SK-N-SH (cell line): Measurements from ENCODE around the gene RMI2. TPM values are rescaled to one million over a fixed set of nuclear protein-coding genes. Genes with fewer than 3 reads are reported as not detected.

ENCODE experiments used
- CTCF ChIA-PET: fragments of 300-600, 350-600 bp; formaldehyde crosslinking; extraction: SDS; loops from one replicate; lab custom pipeline; 2021; lab: Yijun Ruan, JAX
- POLR2A ChIA-PET: fragments of 350-600 bp; sonication (Branson Sonifier 250); formaldehyde crosslinking; extraction: SDS; loops from one replicate; lab custom pipeline; 2020; ENCODE audit warnings: antibody characterized with exemption, inconsistent platforms; lab: Yijun Ruan, JAX
- DNase-seq: peaks from one replicate; pipeline ENCODE4 v3.0.0; 2012
- H2AFZ ChIP-seq: fragments of 200-600 bp; sonication (generic); 2 replicates; pipeline ENCODE4 v1.8.1; 2016; ENCODE audit warnings: antibody characterized with exemption, mild to moderate bottlenecking, low read depth
- H3F3A ChIP-seq: fragments of 200-600 bp; sonication (generic); replicated peaks from 2 replicates; pipeline ENCODE3; 2016; ENCODE audit warnings: antibody characterized with exemption, mild to moderate bottlenecking; ENCODE audit not compliant: insufficient read depth
- H3K27ac ChIP-seq, 2 experiments: fragments of 200-500 bp in 1 of 2; fragments of 200-600 bp in 1 of 2; sonication (Bioruptor generic) in 1 of 2; sonication (generic), shearing (Covaris generic) in 1 of 2; 2 replicates each; pipeline versions ENCODE4 v1.5.1 to v1.6.1; 2014 to 2016; ENCODE audit warnings: low read depth in 2 of 2, inconsistent platforms in 1 of 2, low read length in 1 of 2, mild to moderate bottlenecking in 1 of 2, mixed read lengths in 1 of 2
- H3K27me3 ChIP-seq: fragments of 200-600 bp; sonication (generic), shearing (Covaris generic); 2 replicates; pipeline ENCODE4 v1.6.1; 2016; ENCODE audit warnings: mixed run types; ENCODE audit not compliant: insufficient read depth
- H3K36me3 ChIP-seq, 2 experiments: fragments of 200-500 bp in 1 of 2; fragments of 200-600 bp in 1 of 2; sonication (Bioruptor generic) in 1 of 2; sonication (generic) in 1 of 2; replicated peaks in 1 of 2; 2 replicates each; pipeline versions ENCODE3 to v1.5.1; 2014 to 2016; ENCODE audit warnings: low read length in 1 of 2, mild to moderate bottlenecking in 1 of 2; ENCODE audit not compliant: insufficient read depth in 2 of 2, control insufficient read depth in 1 of 2
- H3K4me1 ChIP-seq, 2 experiments: fragments of 200-500 bp in 1 of 2; fragments of 200-600 bp in 1 of 2; sonication (Bioruptor generic) in 1 of 2; sonication (generic), shearing (Covaris generic) in 1 of 2; 2 replicates each; pipeline versions ENCODE4 v1.5.1 to v1.6.1; 2014 to 2016; ENCODE audit warnings: low read depth in 1 of 2, low read length in 1 of 2, mixed run types in 1 of 2; ENCODE audit not compliant: insufficient read depth in 2 of 2, control insufficient read depth in 1 of 2
- H3K4me2 ChIP-seq: fragments of 200-600 bp; sonication (generic), shearing (Covaris generic); 2 replicates; pipeline ENCODE4 v1.6.1; 2017; ENCODE audit warnings: mixed run types
- H3K4me3 ChIP-seq, 2 experiments: fragments of 200-500 bp in 1 of 2; fragments of 200-600 bp in 1 of 2; sonication (Bioruptor generic) in 1 of 2; sonication (generic), shearing (Covaris generic) in 1 of 2; 2 replicates each; pipeline versions ENCODE4 v1.5.1 to v1.8.1; 2014 to 2016; ENCODE audit warnings: low read depth in 2 of 2, inconsistent platforms in 1 of 2, low read length in 1 of 2, mild to moderate bottlenecking in 1 of 2, mixed read lengths in 1 of 2, moderate library complexity in 1 of 2
- H3K79me2 ChIP-seq: fragments of 200-600 bp; sonication (generic); 2 replicates; pipeline ENCODE4 v1.8.1; 2017; ENCODE audit warnings: mild to moderate bottlenecking; ENCODE audit not compliant: insufficient read depth
- H3K9ac ChIP-seq: fragments of 200-600 bp; sonication (generic); 2 replicates; pipeline ENCODE4 v1.6.1; 2017; ENCODE audit warnings: mixed run types
- H3K9me2 ChIP-seq: fragments of 200-600 bp; sonication (generic); 2 replicates; pipeline ENCODE4 v1.6.1; 2017; ENCODE audit warnings: mixed run types
- H3K9me3 ChIP-seq: fragments of 200-600 bp; sonication (generic); 2 replicates; pipeline ENCODE4 v1.6.1; 2017; ENCODE audit warnings: mixed run types, mild to moderate bottlenecking, moderate library complexity
- H4K20me1 ChIP-seq: fragments of 200-600 bp; sonication (generic); 2 replicates; pipeline ENCODE4 v1.6.1; 2017; ENCODE audit warnings: mild to moderate bottlenecking, mixed run types; ENCODE audit not compliant: insufficient read depth
- CTCF ChIP-seq: fragments of 200-600 bp; sonication (generic); IDR thresholded peaks from 2 replicates; pipeline ENCODE4 v1.6.1; 2017; ENCODE audit warnings: antibody characterized with exemption, mild to moderate bottlenecking, moderate library complexity
- ELF1 ChIP-seq: IDR thresholded peaks from 2 replicates; pipeline ENCODE4 v1.4.0; 2012
- EP300 ChIP-seq, 2 experiments: IDR thresholded peaks; 2 replicates each; pipeline versions ENCODE4 v1.4.0 to v1.6.1; 2012; ENCODE audit warnings: borderline replicate concordance in 1 of 2, low read depth in 1 of 2, low read length in 1 of 2
- GABPA ChIP-seq: IDR thresholded peaks from 2 replicates; pipeline ENCODE4 v1.4.0; 2012; ENCODE audit warnings: low read depth, mild to moderate bottlenecking
- GATA2 ChIP-seq: sonication (generic); formaldehyde crosslinking; IDR thresholded peaks from 2 replicates; pipeline ENCODE4 v1.5.0; 2020; ENCODE audit warnings: mild to moderate bottlenecking, missing genetic modification reagents
- IRF3 ChIP-seq: fragments of 150-350 bp; IDR thresholded peaks from 2 replicates; pipeline ENCODE4 v1.6.1; 2016; ENCODE audit warnings: mild to moderate bottlenecking, low read depth, low read length
- JUND ChIP-seq: IDR thresholded peaks from 2 replicates; pipeline ENCODE4 v1.4.0; 2012
- NFIC ChIP-seq: IDR thresholded peaks from 2 replicates; pipeline ENCODE4 v1.4.0; 2012; ENCODE audit warnings: borderline replicate concordance
- NRF1 ChIP-seq: IDR thresholded peaks from 2 replicates; pipeline ENCODE4 v1.6.1; 2012; ENCODE audit warnings: low read depth, mild to moderate bottlenecking, low read length
- PBX3 ChIP-seq: IDR thresholded peaks from 2 replicates; pipeline ENCODE4; 2012
- POLR2AphosphoS5 ChIP-seq: IDR thresholded peaks from 2 replicates; pipeline ENCODE4 v1.6.1; 2012; ENCODE audit warnings: low read depth, low read length
- RAD21 ChIP-seq: IDR thresholded peaks from 2 replicates; pipeline ENCODE4 v1.6.1; 2012; ENCODE audit warnings: mild to moderate bottlenecking, low read length
- RCOR1 ChIP-seq: fragments of 150-350 bp; IDR thresholded peaks from 2 replicates; pipeline ENCODE4 v1.6.1; 2017; ENCODE audit warnings: antibody characterized with exemption, low read length
- REST ChIP-seq: IDR thresholded peaks from 2 replicates; pipeline ENCODE4 v1.6.1; 2012; ENCODE audit warnings: mild to moderate bottlenecking, low read depth, low read length, moderate library complexity
- RFX5 ChIP-seq: IDR thresholded peaks from 2 replicates; pipeline ENCODE4 v1.6.1; 2012; ENCODE audit warnings: mild to moderate bottlenecking, improper control_type of control experiment, low read length
- SMC3 ChIP-seq: IDR thresholded peaks from 2 replicates; pipeline ENCODE4 v1.6.1; 2012; ENCODE audit warnings: low read depth, low read length, improper control_type of control experiment
- TEAD4 ChIP-seq: IDR thresholded peaks from 2 replicates; pipeline ENCODE4 v1.4.0; 2012; ENCODE audit warnings: mild to moderate bottlenecking, borderline replicate concordance; ENCODE audit not compliant: insufficient read depth
- USF1 ChIP-seq: IDR thresholded peaks from 2 replicates; pipeline ENCODE4 v1.4.0; 2012; ENCODE audit warnings: low read depth, borderline replicate concordance
- WGBS: methylation state at CpG from one replicate; pipeline ENCODE4 v1.1.6; 2017; ENCODE audit warnings: low lambda C conversion rate; 5-methylcytosine and 5-hydroxymethylcytosine counted together
- polyA plus RNA-seq, 3 experiments: library from polyadenylated mRNA; depleted of rRNA; stranded (reverse); fragments of >200 nt; gene quantifications; 2 replicates each; pipeline ENCODE4 v1.2.3, GENCODE V29; 2012

RMI2 gene
- polyA plus RNA-seq, 1 of the 3 experiments (the other 2 are of a cell fraction), result 8.5 TPM

GRCh38 chr16:11326084-11326736 lies 19.0 kb upstream of the RMI2 start:
- Histone ChIP-seq H3K4me3 (no peak overlapping the region), H3K4me2 (no peak overlapping the region), H3K9me3 (no peaks in the 10 kb centered on the region), H4K20me1 (no peaks in the 10 kb centered on the region), H3K9me2 (no peaks in the 10 kb centered on the region), H3K79me2 (no peaks in the 10 kb centered on the region), H3K36me3 (no peaks in the 10 kb centered on the region), H3K9ac (no peak overlapping the region), H3K4me1 (peaks cover 0 to 18% of the 10 kb centered on the region in 2 experiments; a peak in 3 of 4 replicates), H3K27me3 (no peaks in the 10 kb centered on the region), H2AFZ (no peak overlapping the region), H3K27ac (no peak overlapping the region)
- ChIA-PET POLR2A (no interaction called here), CTCF (interaction anchor here (0.6 kb wide), 1 partner anchor 13 kb away, joined by 3 read pairs; no protein-coding TSS in a partner anchor)
- 96% methylated on average over 8 of the region's 9 CpGs for WGBS
- DNase-seq, result no peak
- TF ChIP-seq TEAD4, result no peak
- no peak for TF ChIP-seq NRF1
- TF ChIP-seq EP300 (IDR thresholded peaks at IDR 0.05; ENCODE audit: borderline replicate concordance in 1 of 2, low read depth in 1 of 2, low read length in 1 of 2), result no peak
- no peak for TF ChIP-seq NFIC
- no peak for TF ChIP-seq POLR2AphosphoS5
- TF ChIP-seq RAD21, result no peak
- no peak for TF ChIP-seq GABPA
- TF ChIP-seq RCOR1, result no peak
- no peak for TF ChIP-seq CTCF
- TF ChIP-seq USF1, result no peak
- TF ChIP-seq SMC3, result no peak
- TF ChIP-seq GATA2 (CRISPR knock-in tag), result no peak
- TF ChIP-seq IRF3, result no peak
- no peak for TF ChIP-seq JUND
- no peak for TF ChIP-seq ELF1
- no peak for TF ChIP-seq PBX3
- no peak for TF ChIP-seq REST
- no peak for TF ChIP-seq RFX5
- TF ChIP-seq, all 33 proteins: peak for 0
- peaks cover 18% of the 10 kb centered on the region for H3F3A ChIP-seq
